Muscle of arm (tissue), 12 donors: ENCODE data around the gene SKOR1. TPM values are rescaled to one million over a fixed set of nuclear protein-coding genes. Genes with fewer than 3 reads are reported as not detected.

Source experiments
- polyA plus RNA-seq, 12 donors: library from polyadenylated mRNA; unstranded; fragments of 120-200 nt; gene quantifications; one replicate each; pipeline ENCODE4 v1.2.1, GENCODE V29; 2013; ENCODE audit not compliant: insufficient read length in 12 of 12

SKOR1 gene
- polyA plus RNA-seq, 12 donors: 0.28 to 0.77 (median 0.43) TPM; not detected in 2

Other genes starting within 250 kb of the SKOR1 start
- gene RNU6-1, start 14.5 kb downstream of the SKOR1 start, polyA plus RNA-seq: not detected
- 10 to 100 TPM in 11 of 12 donors, not detected in 1; 28.3 to 64.2 (median 33.6) TPM for gene PIAS1, start 228.8 kb downstream of the SKOR1 start, polyA plus RNA-seq